Heart right ventricle (tissue), 16 donors: ENCODE results near the gene RBMS3. TPM values are rescaled to one million over a fixed set of nuclear protein-coding genes. Genes with fewer than 3 reads are reported as not detected.
"Not testable (repeated sequence)": the region's sequence is repeated elsewhere in the genome, so short reads cannot be mapped to it uniquely, and the experiment has no call there.

ENCODE experiments used
- ATAC-seq, 8 donors: fragments of 200-7000 bp; cut with Tn5 transposase; one replicate each; pipeline ENCODE4 v1.9.1; 2020; ENCODE audit warnings: mild to moderate bottlenecking in 8 of 8, moderate library complexity in 8 of 8, moderate number of reproducible peaks in 1 of 8
- DNase-seq, 2 donors: peaks; one replicate each; pipeline ENCODE4 v3.0.0-alpha.2; 2020
- H3K27ac ChIP-seq, 10 donors: fragments of 200-600 bp; sonication (generic) in 2 of 10; one replicate each; pipeline versions ENCODE4 v1.5.0 to v1.8.0; 2020 to 2022; ENCODE audit warnings: mild to moderate bottlenecking in 3 of 10
- H3K27me3 ChIP-seq, 7 donors: fragments of 200-600 bp; one replicate each; pipeline ENCODE4 v1.8.0; 2021 to 2022; ENCODE audit warnings: mild to moderate bottlenecking in 2 of 7
- H3K36me3 ChIP-seq, 9 donors: fragments of 200-600 bp; sonication (generic) in 1 of 9; one replicate each; pipeline versions ENCODE4 v1.5.0 to v1.8.0; 2020 to 2022; ENCODE audit warnings: mild to moderate bottlenecking in 2 of 9
- H3K4me1 ChIP-seq, 9 donors: fragments of 200-600 bp; sonication (generic) in 1 of 9; one replicate each; pipeline versions ENCODE4 v1.5.0 to v1.8.0; 2020 to 2022; ENCODE audit warnings: mild to moderate bottlenecking in 4 of 9
- H3K4me3 ChIP-seq, 10 donors: fragments of 200-600 bp; sonication (generic) in 2 of 10; one replicate each; pipeline versions ENCODE4 v1.5.0 to v1.8.0; 2020 to 2022; ENCODE audit warnings: mild to moderate bottlenecking in 7 of 10, moderate library complexity in 2 of 10
- H3K9me3 ChIP-seq, 11 donors: fragments of 200-600 bp in 10 of 11; sonication (generic) in 2 of 11; one replicate each; pipeline versions ENCODE4 v1.5.0 to v1.8.0; 2013 to 2022; ENCODE audit warnings: mild to moderate bottlenecking in 2 of 11, control low read depth in 1 of 11, moderate library complexity in 1 of 11
- CTCF ChIP-seq, 9 donors: fragments of 200-600 bp; sonication (generic) in 2 of 9; IDR thresholded peaks; one replicate each; pipeline versions ENCODE4 v1.5.0 to v1.8.0; 2021 to 2022; ENCODE audit warnings: antibody characterized with exemption in 9 of 9, mild to moderate bottlenecking in 5 of 9, moderate library complexity in 1 of 9
- WGBS, 2 donors: extraction: QIAGEN DNeasy Blood & Tissue Kit; methylation state at CpG; one replicate each; pipeline ENCODE4 v1.1.7; 2013; ENCODE audit warnings: inconsistent platforms in 1 of 2; 5-methylcytosine and 5-hydroxymethylcytosine counted together
- intact Hi-C, 10 donors: fragments of 100-400 bp; cut with DNase I; formaldehyde crosslinking; loops; one replicate each; pipeline versions ENCODE4 v1.11.1 to v1.14.2; 2022
- polyA plus RNA-seq, 2 donors: library from polyadenylated mRNA; stranded (reverse); fragments of 200-250 nt; gene quantifications; one replicate each; pipeline ENCODE4 v1.2.3, GENCODE V29; 2013
- total RNA-seq, 10 donors: library from RNA; stranded (reverse); fragmentation: NEBNext Ultra II Directional in 3 of 10; extraction: Animal tissue kit (Norgen Biotek cat#: 25700) in 3 of 10; gene quantifications; one replicate each; pipeline versions ENCODE4 v1.2.1 to v1.2.4, GENCODE V29; 2021 to 2023
- donor health status: Arrhythmogenic right ventricular cardiomyopathy.
- donor health status: ischemic (EF 13 %, LVEDD 7.1; RV severe dilation, severe dysfunction).
- donor health status: healthy with polysubstance abuse.
- donor health status: DM: no; HTN: yes; CAD: no.
- donor health status: DM: no; HTN: no; CAD: no.
- donor health status: ischemic (EF 25% LVEDD 6.9; RV normal size, moderate dysfunction).
- donor health status: ischemic (EF 25% LVEDD 5.7; RV mildly dilated, moderate dysfunction).
- donor health status: healthy.
- donor health status: DM: yes; HTN: yes; CAD: no.
- donor health status: Ischemic cardiomyopathy.
- donor health status: ischemic (EF 35%, LVEDD 5.7; RV mildly dilated, moderate dysfunction).
- donor health status: nonischemic (EF 11% LVEDD 7.7; RV severe dilation, severe dysfunction).
- donor health status: DM: yes; HTN: yes; CAD: no.
- donor health status: PGD.
- donor health status: ischemic (EF 29% LVEDD 5.4; RV normal size, mild dysfunction).
- donor health status: nonischemic (EF 23%, LVEDD 6.1; RV moderate dilation, normal function).

The RBMS3 gene
- total and polyA plus RNA-seq, 12 donors, result 3.2 to 41.1 (median 26.4) TPM

- no peaks in the 10 kb centered on the region for H3K27me3 ChIP-seq
- intact Hi-C loops, result no loop called here
- peak in 1 of 2 donors; percentile 18 for DNase-seq
Measured at GRCh38 chr3:29384640-29385039, 103.8 kb downstream of the RBMS3 start.

GRCh38 chr3:29385046-29385830 is 104.4 kb downstream of the RBMS3 start:
- H3K4me1 ChIP-seq, result peaks cover 2 to 45% (median 32%) of the 10 kb centered on the region in 9 donors
- no peak overlapping the region for H3K4me3 ChIP-seq
- WGBS, 2 donors, result 73 to 76% methylated on average over 5 of the region's 5 CpGs
- TF ChIP-seq CTCF (IDR thresholded peaks at IDR 0.05), result no peak
- H3K27me3 ChIP-seq, result no peaks in the 10 kb centered on the region
- peaks cover 0 to 13% (median 0%) of the 10 kb centered on the region in 11 donors for H3K9me3 ChIP-seq
- DNase-seq, result no peak
- ATAC-seq, result peak in 4 of 8 donors; percentile 30 to 56 (median 45)
- intact Hi-C loops, result no loop called here
- peaks cover 0 to 10% (median 0%) of the 10 kb centered on the region in 9 donors for H3K36me3 ChIP-seq
- H3K27ac ChIP-seq, result peak overlapping the region in 8 of 10 donors; percentile 0 to 74 (median 48)

More at GRCh38 chr3:29384640-29385039, 103.8 kb downstream of the RBMS3 start:
- Histone ChIP-seq H3K4me1 (peaks cover 2 to 45% (median 32%) of the 10 kb centered on the region in 9 donors), H3K36me3 (peaks cover 0 to 10% (median 0%) of the 10 kb centered on the region in 9 donors), H3K9me3 (peaks cover 0 to 13% (median 0%) of the 10 kb centered on the region in 11 donors), H3K4me3 (no peak overlapping the region), H3K27ac (peak overlapping the region in 7 of 10 donors; percentile 21 to 74 (median 50))
- WGBS, 2 donors, result 59 to 64% methylated on average over 6 of the region's 6 CpGs
- TF ChIP-seq CTCF (IDR thresholded peaks at IDR 0.05), result no peak
- peak in 7 of 8 donors; percentile 46 to 75 (median 66) for ATAC-seq

GRCh38 chr3:29389362-29389761 is 108.5 kb downstream of the RBMS3 start:
- Histone ChIP-seq H3K4me1 (peaks cover 0 to 28% (median 11%) of the 10 kb centered on the region in 9 donors), H3K36me3 (peaks cover 0 to 10% (median 0%) of the 10 kb centered on the region in 9 donors), H3K4me3 (no peak overlapping the region), H3K9me3 (peaks cover 0 to 13% (median 0%) of the 10 kb centered on the region in 11 donors), H3K27me3 (no peaks in the 10 kb centered on the region), H3K27ac (no peak overlapping the region)
- intact Hi-C loops, result no loop called here
- ATAC-seq, result no peak
- TF ChIP-seq CTCF (IDR thresholded peaks at IDR 0.05), result no peak
- 78% methylated on average over 2 of the region's 2 CpGs for WGBS, 2 donors
- DNase-seq, result no peak

GRCh38 chr3:29392625-29393388 is 111.9 kb downstream of the RBMS3 start:
- H3K4me1 ChIP-seq, result peaks cover 0 to 10% (median 0%) of the 10 kb centered on the region in 9 donors
- no peak for DNase-seq
- no peak overlapping the region for H3K4me3 ChIP-seq
- H3K27ac ChIP-seq, result no peak overlapping the region
- intact Hi-C loops, result no loop called here
- H3K27me3 ChIP-seq, result no peaks in the 10 kb centered on the region
- no peaks in the 10 kb centered on the region for H3K36me3 ChIP-seq
- peaks cover 0 to 16% (median 0%) of the 10 kb centered on the region in 11 donors for H3K9me3 ChIP-seq
- no peak for ATAC-seq
- no peak for TF ChIP-seq CTCF (IDR thresholded peaks at IDR 0.05)

- H3K36me3 ChIP-seq, H3K4me3 ChIP-seq, DNase-seq, intact Hi-C loops, H3K27me3 ChIP-seq, H3K27ac ChIP-seq, ATAC-seq: not testable (repeated sequence)
- 81 to 83% methylated on average over 4 of the region's 4 CpGs for WGBS, 2 donors
- Histone ChIP-seq H3K4me1 (peaks cover 0 to 21% (median 8%) of the 10 kb centered on the region in 9 donors), H3K9me3 (peaks cover 0 to 16% (median 0%) of the 10 kb centered on the region in 11 donors)
Measured at GRCh38 chr3:29393946-29394345, 113.1 kb downstream of the RBMS3 start.
